Testis (tissue), 3 donors: Measurements from ENCODE around the gene IZUMO4. TPM values are rescaled to one million over a fixed set of nuclear protein-coding genes. Genes with fewer than 3 reads are reported as not detected.
A peak's percentile ranks its signal among the peaks of the same experiment; 100 is the strongest.

ENCODE experiments used
- DNase-seq: peaks from one replicate; pipeline ENCODE4 v3.0.0-alpha.2; 2019
- H3K27ac ChIP-seq, 2 donors: fragments of 200-600 bp; sonication (generic); one replicate each; pipeline ENCODE4 v1.5.1; 2019
- H3K27me3 ChIP-seq: fragments of 200-600 bp; sonication (generic); one replicate; pipeline ENCODE4 v1.5.1; 2019
- H3K36me3 ChIP-seq: fragments of 200-600 bp; sonication (generic); one replicate; pipeline ENCODE4 v1.5.1; 2017; ENCODE audit warnings: low read depth; ENCODE audit errors: missing control alignments
- H3K4me1 ChIP-seq: fragments of 200-600 bp; sonication (generic); one replicate; pipeline ENCODE4 v1.5.1; 2019
- H3K4me3 ChIP-seq, 2 donors: fragments of 200-600 bp; sonication (generic); one replicate each; pipeline ENCODE4 v1.5.1; 2017 to 2019
- H3K9me3 ChIP-seq: fragments of 200-600 bp; sonication (generic); one replicate; pipeline ENCODE4 v1.5.1; 2017
- POLR2A ChIP-seq: fragments of 450-650 bp; IDR thresholded peaks from one replicate; pipeline ENCODE4 v1.6.1; 2017; ENCODE audit warnings: antibody characterized with exemption, mild to moderate bottlenecking, moderate library complexity
- WGBS, 2 donors: methylation state at CpG; one replicate each; pipeline ENCODE4 v1.1.5; 2018; 5-methylcytosine and 5-hydroxymethylcytosine counted together
- intact Hi-C: fragments of 100-400 bp; cut with DNase I; formaldehyde crosslinking; loops from one replicate; pipeline ENCODE4 v1.15.1; 2023; ENCODE audit warnings: low total_unique reads
- polyA plus RNA-seq: library from polyadenylated mRNA; stranded (reverse); fragments of 350-450 nt; fragmentation: Illumina TruSeq; extraction: RNeasy Lipid Tissue Mini Kit (QIAGEN cat#74804); gene quantifications from one replicate; pipeline ENCODE4 v1.2.3, GENCODE V29; 2014; ENCODE audit warnings: low read depth, low replicate concordance; ENCODE audit not compliant: insufficient read depth
- total RNA-seq, 2 donors: library from RNA; depleted of rRNA; stranded (reverse); fragments of >200 nt; gene quantifications; one replicate each; pipeline ENCODE4 v1.2.3, GENCODE V29; 2016
- TF ChIP-seq, protein P1 (sequence below), 3 experiments: fragments of 450-650 bp in 2 of 3; fragments of 200-600 bp in 1 of 3; sonication (generic) in 1 of 3; IDR thresholded peaks; one replicate each; pipeline ENCODE4 v1.5.1; 2016 to 2019; ENCODE audit warnings: antibody characterized with exemption in 3 of 3, mild to moderate bottlenecking in 2 of 3, moderate library complexity in 1 of 3

IZUMO4 gene
- total and polyA plus RNA-seq, 3 donors from 2014 or later, result 208 to 796 (median 276) TPM

DNA sequence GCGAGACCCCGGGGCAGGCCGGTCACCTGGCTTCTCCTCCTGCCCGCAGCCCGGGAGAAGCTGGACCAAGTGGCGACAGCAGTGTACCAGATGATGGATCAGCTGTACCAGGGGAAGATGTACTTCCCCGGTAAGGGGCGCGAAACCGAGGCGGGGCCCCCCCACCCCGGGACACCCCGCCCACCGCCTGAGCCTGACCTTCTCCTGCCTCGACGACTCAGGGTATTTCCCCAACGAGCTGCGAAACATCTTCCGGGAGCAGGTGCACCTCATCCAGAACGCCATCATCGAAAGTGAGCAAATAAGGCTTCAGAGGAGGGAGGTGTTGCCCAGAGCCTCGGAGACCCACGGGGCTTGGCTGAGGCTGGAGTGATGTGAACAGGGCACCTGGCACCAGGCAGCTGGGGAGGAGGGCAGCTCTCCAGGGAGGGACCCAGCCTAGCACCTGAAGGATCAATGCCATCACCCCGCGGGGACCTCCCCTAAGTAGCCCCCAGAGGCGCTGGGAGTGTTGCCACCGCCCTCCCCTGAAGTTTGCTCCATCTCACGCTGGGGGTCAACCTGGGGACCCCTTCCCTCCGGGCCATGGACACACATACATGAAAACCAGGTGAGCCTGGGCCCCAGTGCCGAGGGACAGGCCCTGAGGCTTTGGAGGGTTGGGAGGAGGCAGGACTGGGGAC is 629 bp downstream of the IZUMO4 start:
- intact Hi-C loops, result no loop called here
- no peak for DNase-seq
- peak overlapping the region; percentile 3 to 69 for H3K27ac ChIP-seq
- WGBS, 2 donors, result 13 to 30% methylated on average over 18 to 30 of the region's 30 CpGs
- no peaks in the 10 kb centered on the region for H3K36me3 ChIP-seq
- H3K9me3 ChIP-seq, result no peaks in the 10 kb centered on the region
- peak overlapping the region; percentile 49 to 68 for H3K4me3 ChIP-seq
- peaks cover 22% of the 10 kb centered on the region for H3K4me1 ChIP-seq
- no peaks in the 10 kb centered on the region for H3K27me3 ChIP-seq
- no peak for TF ChIP-seq POLR2A
- TF ChIP-seq, protein P1, sequence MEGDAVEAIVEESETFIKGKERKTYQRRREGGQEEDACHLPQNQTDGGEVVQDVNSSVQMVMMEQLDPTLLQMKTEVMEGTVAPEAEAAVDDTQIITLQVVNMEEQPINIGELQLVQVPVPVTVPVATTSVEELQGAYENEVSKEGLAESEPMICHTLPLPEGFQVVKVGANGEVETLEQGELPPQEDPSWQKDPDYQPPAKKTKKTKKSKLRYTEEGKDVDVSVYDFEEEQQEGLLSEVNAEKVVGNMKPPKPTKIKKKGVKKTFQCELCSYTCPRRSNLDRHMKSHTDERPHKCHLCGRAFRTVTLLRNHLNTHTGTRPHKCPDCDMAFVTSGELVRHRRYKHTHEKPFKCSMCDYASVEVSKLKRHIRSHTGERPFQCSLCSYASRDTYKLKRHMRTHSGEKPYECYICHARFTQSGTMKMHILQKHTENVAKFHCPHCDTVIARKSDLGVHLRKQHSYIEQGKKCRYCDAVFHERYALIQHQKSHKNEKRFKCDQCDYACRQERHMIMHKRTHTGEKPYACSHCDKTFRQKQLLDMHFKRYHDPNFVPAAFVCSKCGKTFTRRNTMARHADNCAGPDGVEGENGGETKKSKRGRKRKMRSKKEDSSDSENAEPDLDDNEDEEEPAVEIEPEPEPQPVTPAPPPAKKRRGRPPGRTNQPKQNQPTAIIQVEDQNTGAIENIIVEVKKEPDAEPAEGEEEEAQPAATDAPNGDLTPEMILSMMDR (IDR thresholded peaks at IDR 0.05), result no peak

DNA sequence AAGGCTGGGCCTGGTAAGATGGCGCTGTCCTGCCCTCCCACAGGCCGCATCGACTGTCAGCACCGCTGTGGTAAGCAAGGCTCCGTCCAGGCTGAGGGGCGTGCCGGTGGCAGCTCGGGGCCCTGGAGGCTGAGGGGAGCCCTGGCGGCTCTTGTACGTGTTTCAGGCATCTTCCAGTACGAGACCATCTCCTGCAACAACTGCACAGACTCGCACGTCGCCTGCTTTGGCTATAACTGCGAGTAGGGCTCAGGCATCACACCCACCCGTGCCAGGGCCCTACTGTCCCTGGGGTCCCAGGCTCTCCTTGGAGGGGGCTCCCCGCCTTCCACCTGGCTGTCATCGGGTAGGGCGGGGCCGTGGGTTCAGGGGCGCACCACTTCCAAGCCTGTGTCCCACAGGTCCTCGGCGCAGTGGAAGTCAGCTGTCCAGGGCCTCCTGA is 1.2 kb downstream of the IZUMO4 start:
- Histone ChIP-seq H3K4me1 (peaks cover 22% of the 10 kb centered on the region), H3K27me3 (no peaks in the 10 kb centered on the region), H3K36me3 (no peaks in the 10 kb centered on the region), H3K27ac (no peak overlapping the region), H3K4me3 (no peak overlapping the region), H3K9me3 (no peaks in the 10 kb centered on the region)
- TF ChIP-seq, protein P1 (IDR thresholded peaks at IDR 0.05), result no peak
- TF ChIP-seq POLR2A, result no peak
- DNase-seq, result no peak
- WGBS, 2 donors, result 85 to 100% methylated on average over 4 to 23 of the region's 23 CpGs
- intact Hi-C loops, result no loop called here

DNA sequence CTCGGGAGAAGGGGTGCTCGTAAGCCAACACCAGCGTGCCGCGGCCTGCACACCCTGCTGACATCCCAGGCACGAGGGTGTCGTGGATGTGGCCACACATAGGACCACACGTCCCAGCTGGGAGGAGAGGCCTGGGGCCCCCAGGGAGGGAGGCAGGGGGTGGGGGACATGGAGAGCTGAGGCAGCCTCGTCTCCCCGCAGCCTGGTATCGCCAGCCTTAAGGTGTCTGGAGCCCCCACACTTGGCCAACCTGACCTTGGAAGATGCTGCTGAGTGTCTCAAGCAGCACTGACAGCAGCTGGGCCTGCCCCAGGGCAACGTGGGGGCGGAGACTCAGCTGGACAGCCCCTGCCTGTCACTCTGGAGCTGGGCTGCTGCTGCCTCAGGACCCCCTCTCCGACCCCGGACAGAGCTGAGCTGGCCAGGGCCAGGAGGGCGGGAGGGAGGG is 2.4 kb downstream of the IZUMO4 start:
- DNase-seq, result no peak
- no peaks in the 10 kb centered on the region for H3K9me3 ChIP-seq
- H3K4me3 ChIP-seq, result no peak overlapping the region
- no peaks in the 10 kb centered on the region for H3K36me3 ChIP-seq
- H3K27me3 ChIP-seq, result no peaks in the 10 kb centered on the region
- TF ChIP-seq, protein P1 (IDR thresholded peaks at IDR 0.05), result no peak
- no peak for TF ChIP-seq POLR2A
- H3K4me1 ChIP-seq, result peaks cover 12% of the 10 kb centered on the region
- WGBS, 2 donors, result 61% methylated on average over 16 of the region's 16 CpGs; no CpG with 5 or more reads in 1 of the 2 donors
- H3K27ac ChIP-seq, result no peak overlapping the region
- intact Hi-C loops, result no loop called here

DNA sequence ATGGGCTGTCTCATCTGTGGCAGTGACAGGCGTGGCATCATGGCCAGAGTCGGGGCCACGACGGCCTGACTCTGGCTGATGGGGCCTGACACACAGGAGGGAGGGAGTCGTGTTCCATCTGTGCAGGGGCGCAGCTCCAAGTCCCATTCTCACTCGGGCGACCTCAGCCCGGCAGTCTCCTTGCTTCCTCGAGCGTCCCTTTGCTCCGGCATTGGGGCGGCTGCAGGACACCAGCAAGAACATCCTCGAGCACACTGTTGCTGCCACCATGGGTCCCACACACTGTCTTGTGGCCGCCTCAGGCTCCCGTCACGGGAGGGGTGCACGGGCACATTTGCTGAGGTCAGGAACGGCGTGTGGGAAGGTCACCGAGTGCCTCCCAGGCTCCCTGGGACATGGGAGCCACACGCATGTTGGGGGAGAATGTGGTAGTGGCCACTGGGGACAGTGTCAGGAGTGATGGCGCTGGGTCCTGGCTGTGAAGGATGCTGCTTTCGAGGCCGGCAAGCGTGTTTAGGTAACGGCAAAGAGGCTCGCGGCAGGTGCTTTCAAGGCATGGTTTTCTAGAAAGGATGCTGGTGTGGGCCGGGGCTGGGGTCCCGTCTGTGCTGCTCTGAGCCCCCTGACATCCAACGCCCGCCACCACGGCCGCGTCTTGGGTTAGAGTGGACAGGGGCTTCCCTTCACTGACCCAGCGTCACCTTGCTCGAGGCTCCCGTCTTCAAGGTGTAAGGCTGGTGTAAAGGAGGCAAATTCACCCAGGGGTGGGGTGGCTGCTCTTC is 3.4 kb downstream of the IZUMO4 start:
- Histone ChIP-seq H3K4me1 (peaks cover 1% of the 10 kb centered on the region), H3K9me3 (no peaks in the 10 kb centered on the region), H3K4me3 (no peak overlapping the region), H3K27ac (no peak overlapping the region), H3K27me3 (no peaks in the 10 kb centered on the region), H3K36me3 (no peaks in the 10 kb centered on the region)
- 87 to 88% methylated on average over 37 to 39 of the region's 39 CpGs for WGBS, 2 donors
- intact Hi-C loops, result no loop called here
- no peak for DNase-seq
- no peak for TF ChIP-seq POLR2A
- TF ChIP-seq, protein P1 (IDR thresholded peaks at IDR 0.05), result no peak
